Measurements from ENCODE around the gene SPATC1L. TPM values are rescaled to one million over a fixed set of nuclear protein-coding genes. Genes with fewer than 3 reads are reported as not detected.

SPATC1L gene
- total and polyA plus RNA-seq, 2 donors (not counting 1 experiment from before 2014, with no cell fraction given), result 11.4 to 15.4 TPM

DNA sequence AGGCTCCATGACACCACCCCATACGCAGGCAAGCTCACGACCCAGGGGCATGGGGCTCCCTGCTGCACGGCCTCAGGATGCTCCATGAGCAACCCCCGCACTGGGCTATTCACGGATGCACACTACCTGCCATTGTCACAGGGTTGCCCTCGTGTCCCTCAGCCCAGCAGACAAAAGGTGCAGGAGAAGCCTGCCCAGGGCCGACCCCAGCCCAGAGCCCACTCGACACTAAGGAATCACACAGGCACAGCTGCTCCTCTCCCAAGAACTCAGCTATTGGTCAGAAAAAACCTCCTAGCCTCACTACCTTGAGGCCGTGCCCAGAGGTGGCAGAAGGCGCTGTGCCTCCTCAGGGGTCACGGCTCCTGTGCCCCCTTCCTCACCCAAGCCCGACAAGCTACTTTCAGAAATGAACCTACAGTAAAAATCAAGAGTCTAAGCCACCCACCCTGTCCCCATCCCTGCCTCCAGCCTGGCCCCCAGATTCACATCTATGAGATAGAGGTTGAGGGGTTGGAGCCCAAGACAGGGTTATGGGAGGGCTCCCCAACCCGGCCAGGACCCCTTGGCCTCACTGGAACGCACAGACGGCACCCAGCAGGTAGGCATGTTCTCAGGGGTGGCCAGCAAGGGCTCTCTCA, 6.4 kb upstream of the SPATC1L start:
- H4K20me1 ChIP-seq (ENCODE audit: control insufficient read depth, insufficient read depth, low read length, poor library complexity, severe bottlenecking), result no peaks in the 10 kb centered on the region
- H3K4me1 ChIP-seq (ENCODE audit: control insufficient read depth in 2 of 2, insufficient read depth in 2 of 2, low read length in 2 of 2), result peaks cover 0 to 2% of the 10 kb centered on the region in 2 donors
- H3K4me3 Mint-ChIP-seq, result no peak overlapping the region
- H3K4me2 ChIP-seq (replicated peaks; ENCODE audit: low read depth, low read length, poor library complexity, severe bottlenecking), result no peak overlapping the region
- DNase-seq (no peak), ATAC-seq (ENCODE audit: low read depth) (no peak)
- H3K79me2 ChIP-seq (ENCODE audit: control insufficient read depth, insufficient read depth, low read length), result no peaks in the 10 kb centered on the region
- H3K9me3 ChIP-seq (ENCODE audit: control extremely low read depth in 1 of 3, control insufficient read depth in 2 of 3, insufficient read depth in 1 of 3, low read length in 2 of 3), result no peaks in the 10 kb centered on the region
- H2AFZ ChIP-seq (ENCODE audit: insufficient read depth, low read depth, low read length, poor library complexity, severe bottlenecking), result no peak overlapping the region
- no peaks in the 10 kb centered on the region for H3K27me3 ChIP-seq (replicated peaks in 1 of 4; ENCODE audit: control extremely low read depth in 1 of 4, control insufficient read depth in 3 of 4, insufficient read depth in 4 of 4, low read length in 3 of 4)
- H3K27ac Mint-ChIP-seq, result no peak overlapping the region
- H3K27ac ChIP-seq (ENCODE audit: low read length in 2 of 2), result no peak overlapping the region
- CTCF ChIA-PET, result no interaction called here
- POLR2A ChIA-PET, result no interaction called here
- WGBS (ENCODE audit: insufficient coverage), result 96% methylated on average over 15 of the region's 15 CpGs
- no peak overlapping the region for H3K4me3 ChIP-seq (ENCODE audit: control extremely low read depth in 1 of 5, extremely low read depth in 1 of 5, insufficient read depth in 1 of 5, low read depth in 2 of 5, low read length in 4 of 5)
- H3K27me3 Mint-ChIP-seq, result no peaks in the 10 kb centered on the region
- H3K4me1 Mint-ChIP-seq, result peaks cover under 1% of the 10 kb centered on the region
- peaks cover 0 to 8% of the 10 kb centered on the region in 2 experiments for H3K36me3 ChIP-seq (replicated peaks in 1 of 2; ENCODE audit: control extremely low read depth in 1 of 2, control insufficient read depth in 1 of 2, extremely low read depth in 1 of 2, insufficient read depth in 2 of 2, low read length in 1 of 2)
- H3K9ac ChIP-seq (ENCODE audit: low read length), result no peak overlapping the region
- no peak for TF ChIP-seq EZH2 (IDR thresholded peaks at IDR 0.05; ENCODE audit: borderline replicate concordance, insufficient read depth, low read depth, low read length, poor library complexity, severe bottlenecking)
- TF ChIP-seq, protein P1, sequence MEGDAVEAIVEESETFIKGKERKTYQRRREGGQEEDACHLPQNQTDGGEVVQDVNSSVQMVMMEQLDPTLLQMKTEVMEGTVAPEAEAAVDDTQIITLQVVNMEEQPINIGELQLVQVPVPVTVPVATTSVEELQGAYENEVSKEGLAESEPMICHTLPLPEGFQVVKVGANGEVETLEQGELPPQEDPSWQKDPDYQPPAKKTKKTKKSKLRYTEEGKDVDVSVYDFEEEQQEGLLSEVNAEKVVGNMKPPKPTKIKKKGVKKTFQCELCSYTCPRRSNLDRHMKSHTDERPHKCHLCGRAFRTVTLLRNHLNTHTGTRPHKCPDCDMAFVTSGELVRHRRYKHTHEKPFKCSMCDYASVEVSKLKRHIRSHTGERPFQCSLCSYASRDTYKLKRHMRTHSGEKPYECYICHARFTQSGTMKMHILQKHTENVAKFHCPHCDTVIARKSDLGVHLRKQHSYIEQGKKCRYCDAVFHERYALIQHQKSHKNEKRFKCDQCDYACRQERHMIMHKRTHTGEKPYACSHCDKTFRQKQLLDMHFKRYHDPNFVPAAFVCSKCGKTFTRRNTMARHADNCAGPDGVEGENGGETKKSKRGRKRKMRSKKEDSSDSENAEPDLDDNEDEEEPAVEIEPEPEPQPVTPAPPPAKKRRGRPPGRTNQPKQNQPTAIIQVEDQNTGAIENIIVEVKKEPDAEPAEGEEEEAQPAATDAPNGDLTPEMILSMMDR (IDR thresholded peaks at IDR 0.05), result no peak
- no peaks in the 10 kb centered on the region for H3K9me3 Mint-ChIP-seq (ENCODE audit: insufficient read depth)
- intact Hi-C loops (cut with micrococcal nuclease), result no loop called here

DNA sequence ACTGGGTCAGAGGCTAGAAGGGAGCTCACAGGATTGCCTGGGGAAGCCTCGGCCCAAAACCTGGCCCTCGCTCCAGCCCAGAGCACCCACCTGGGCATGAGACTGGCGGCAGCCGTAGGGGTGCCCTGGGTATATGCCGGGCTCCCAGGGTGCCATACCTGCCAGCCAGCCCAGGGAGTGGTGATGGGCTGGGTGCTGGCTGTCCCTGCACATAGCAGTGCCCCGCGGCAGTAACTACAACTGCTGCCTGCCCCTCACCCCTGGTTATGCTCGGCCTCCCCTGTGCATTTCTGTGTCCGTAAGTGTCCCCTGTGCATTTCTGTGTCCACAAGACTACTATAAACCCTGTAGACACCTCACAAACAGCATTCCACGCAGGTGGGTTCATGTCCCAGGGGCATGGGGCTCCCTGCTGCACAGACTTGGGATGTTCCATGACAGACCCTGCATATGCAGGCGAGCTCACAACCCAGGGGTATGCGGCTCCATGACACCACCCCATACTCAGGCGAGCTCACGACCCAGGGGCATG, 5.8 kb upstream of the SPATC1L start:
- POLR2A ChIA-PET, result no interaction called here
- H2AFZ ChIP-seq (ENCODE audit: insufficient read depth, low read depth, low read length, poor library complexity, severe bottlenecking), result no peak overlapping the region
- intact Hi-C loops (cut with micrococcal nuclease), result no loop called here
- H3K27ac ChIP-seq (ENCODE audit: low read length in 2 of 2), result no peak overlapping the region
- Mint-ChIP-seq H3K9me3 (ENCODE audit: insufficient read depth) (no peaks in the 10 kb centered on the region), H3K4me1 (peaks cover 3% of the 10 kb centered on the region), H3K27ac (no peak overlapping the region), H3K27me3 (no peaks in the 10 kb centered on the region), H3K4me3 (no peak overlapping the region)
- no peak overlapping the region for H3K9ac ChIP-seq (ENCODE audit: low read length)
- no peaks in the 10 kb centered on the region for H3K79me2 ChIP-seq (ENCODE audit: control insufficient read depth, insufficient read depth, low read length)
- no peaks in the 10 kb centered on the region for H3K27me3 ChIP-seq (replicated peaks in 1 of 4; ENCODE audit: control extremely low read depth in 1 of 4, control insufficient read depth in 3 of 4, insufficient read depth in 4 of 4, low read length in 3 of 4)
- peaks cover 0 to 8% of the 10 kb centered on the region in 2 experiments for H3K36me3 ChIP-seq (replicated peaks in 1 of 2; ENCODE audit: control extremely low read depth in 1 of 2, control insufficient read depth in 1 of 2, extremely low read depth in 1 of 2, insufficient read depth in 2 of 2, low read length in 1 of 2)
- ATAC-seq (ENCODE audit: low read depth) (no peak), DNase-seq (peak; percentile 2)
- no peak overlapping the region for H3K4me2 ChIP-seq (replicated peaks; ENCODE audit: low read depth, low read length, poor library complexity, severe bottlenecking)
- no peaks in the 10 kb centered on the region for H4K20me1 ChIP-seq (ENCODE audit: control insufficient read depth, insufficient read depth, low read length, poor library complexity, severe bottlenecking)
- no peak overlapping the region for H3K4me3 ChIP-seq (ENCODE audit: control extremely low read depth in 1 of 5, extremely low read depth in 1 of 5, insufficient read depth in 1 of 5, low read depth in 2 of 5, low read length in 4 of 5)
- H3K9me3 ChIP-seq (ENCODE audit: control extremely low read depth in 1 of 3, control insufficient read depth in 2 of 3, insufficient read depth in 1 of 3, low read length in 2 of 3), result no peaks in the 10 kb centered on the region
- H3K4me1 ChIP-seq (ENCODE audit: control insufficient read depth in 2 of 2, insufficient read depth in 2 of 2, low read length in 2 of 2), result peaks cover 0 to 8% of the 10 kb centered on the region in 2 donors
- TF ChIP-seq, protein P1 (IDR thresholded peaks at IDR 0.05), result no peak
- no peak for TF ChIP-seq EZH2 (IDR thresholded peaks at IDR 0.05; ENCODE audit: borderline replicate concordance, insufficient read depth, low read depth, low read length, poor library complexity, severe bottlenecking)
- CTCF ChIA-PET, result no interaction called here
- WGBS (ENCODE audit: insufficient coverage), result 97% methylated on average over 14 of the region's 14 CpGs

Measured in B cell (primary cell).